ENCODE results near the gene KCNV2.

Gene KCNV2

DNA sequence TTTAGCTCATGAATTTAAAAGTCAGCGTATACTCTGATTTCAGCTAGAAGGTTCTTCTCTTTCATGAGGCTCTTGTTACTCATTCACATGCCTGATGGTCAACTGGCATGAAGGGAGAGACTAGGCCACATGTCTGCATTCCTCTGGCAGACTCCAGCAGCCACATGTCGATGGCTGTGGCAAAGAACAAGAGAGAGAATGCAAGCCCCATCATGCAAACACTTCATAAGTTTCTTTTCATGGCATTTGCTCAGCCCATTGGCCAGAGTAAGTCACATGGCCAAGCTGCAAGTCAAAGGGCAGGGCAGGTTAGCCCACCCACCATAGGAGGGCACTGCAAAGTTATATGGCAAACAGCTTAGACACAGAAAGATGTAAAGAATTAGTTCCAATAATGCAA is 5.4 kb downstream of the KCNV2 start:
- no peak for DNase-seq

DNA sequence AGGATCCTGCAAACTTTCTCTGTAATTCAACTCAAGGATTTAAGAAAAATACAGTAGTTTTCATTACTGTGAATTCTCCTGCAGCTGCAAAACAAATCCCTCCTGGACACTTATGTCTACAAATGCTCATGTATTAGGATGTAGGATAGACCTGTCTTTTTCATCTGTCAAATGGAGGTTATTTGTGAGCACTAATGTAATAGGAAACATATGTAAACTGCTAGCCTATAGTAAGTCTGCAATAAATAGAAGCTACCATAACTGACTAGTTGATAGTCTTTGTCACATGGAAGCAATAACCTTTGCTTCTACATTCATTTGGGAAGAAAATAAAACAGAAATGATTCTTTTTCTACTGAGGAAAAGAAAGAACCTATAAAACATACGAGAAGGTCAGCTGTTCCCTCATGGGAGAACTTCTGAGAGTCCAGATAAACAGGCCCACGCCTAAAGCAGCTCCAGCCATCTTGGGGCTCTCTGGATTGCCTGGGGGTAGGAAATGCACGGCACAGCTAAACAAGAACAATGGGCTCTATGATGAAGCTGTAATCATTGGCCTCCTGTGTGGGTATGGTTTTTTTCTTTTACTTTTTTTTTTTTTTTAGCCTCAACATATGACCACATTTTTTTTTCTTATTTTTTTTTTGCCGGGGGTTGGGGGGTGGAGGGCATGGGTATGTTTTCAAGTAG is 6.2 kb downstream of the KCNV2 start:
- DNase-seq = no peak

DNA sequence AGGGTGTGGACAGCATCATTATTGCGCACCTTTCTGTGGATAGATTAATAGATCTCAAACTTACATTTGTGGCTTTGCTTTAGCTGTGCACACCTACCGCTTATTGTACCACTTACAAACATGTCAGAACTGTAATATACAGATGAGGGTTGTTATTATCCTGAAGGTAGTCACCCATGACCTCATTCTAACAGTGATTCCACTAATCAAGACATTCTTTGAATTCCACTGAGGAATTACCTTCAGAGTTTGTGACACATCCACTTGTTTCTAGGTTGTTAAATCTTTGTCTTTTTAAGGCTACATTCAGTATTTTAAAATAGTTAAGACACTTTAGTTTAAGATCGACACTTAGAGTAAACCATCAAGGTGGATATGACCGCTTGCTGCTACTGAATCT is 7.8 kb downstream of the KCNV2 start:
- DNase-seq = no peak

DNA sequence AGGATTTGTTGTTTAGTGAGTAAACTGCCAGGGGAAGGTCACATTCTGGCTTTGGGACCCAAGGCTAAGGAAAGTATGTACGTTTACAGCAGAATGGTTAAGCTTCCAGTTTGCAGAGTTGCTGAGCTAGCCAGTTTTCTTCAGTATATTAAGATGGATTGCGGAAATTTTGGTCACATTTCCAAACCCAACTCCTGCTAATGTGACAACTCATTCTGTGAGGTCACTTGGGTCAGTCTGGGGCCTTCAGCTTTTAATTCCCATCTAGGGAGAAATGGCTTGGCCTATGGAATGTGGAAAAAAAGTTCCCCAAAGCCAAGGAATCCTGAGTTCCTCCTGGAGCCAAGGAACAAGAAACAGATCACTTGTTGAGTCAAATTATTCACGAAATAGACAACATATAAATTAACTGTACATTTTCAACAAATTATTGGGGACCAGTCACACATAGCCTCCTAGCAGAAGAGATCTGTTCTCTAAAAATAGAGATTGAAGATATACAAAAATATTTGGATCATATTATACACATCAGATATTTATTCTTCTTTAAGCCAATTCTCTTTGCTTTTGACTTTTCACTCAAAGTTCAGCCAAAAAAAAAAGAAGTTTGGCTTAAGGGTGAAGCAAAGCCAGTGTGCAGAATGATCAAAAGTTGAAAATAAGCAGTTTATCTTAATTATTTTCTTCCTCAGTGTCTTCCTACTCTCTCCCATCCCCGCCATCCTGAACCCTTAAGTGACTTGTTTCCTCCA is 8.8 kb downstream of the KCNV2 start:
- no peak for DNase-seq

DNA sequence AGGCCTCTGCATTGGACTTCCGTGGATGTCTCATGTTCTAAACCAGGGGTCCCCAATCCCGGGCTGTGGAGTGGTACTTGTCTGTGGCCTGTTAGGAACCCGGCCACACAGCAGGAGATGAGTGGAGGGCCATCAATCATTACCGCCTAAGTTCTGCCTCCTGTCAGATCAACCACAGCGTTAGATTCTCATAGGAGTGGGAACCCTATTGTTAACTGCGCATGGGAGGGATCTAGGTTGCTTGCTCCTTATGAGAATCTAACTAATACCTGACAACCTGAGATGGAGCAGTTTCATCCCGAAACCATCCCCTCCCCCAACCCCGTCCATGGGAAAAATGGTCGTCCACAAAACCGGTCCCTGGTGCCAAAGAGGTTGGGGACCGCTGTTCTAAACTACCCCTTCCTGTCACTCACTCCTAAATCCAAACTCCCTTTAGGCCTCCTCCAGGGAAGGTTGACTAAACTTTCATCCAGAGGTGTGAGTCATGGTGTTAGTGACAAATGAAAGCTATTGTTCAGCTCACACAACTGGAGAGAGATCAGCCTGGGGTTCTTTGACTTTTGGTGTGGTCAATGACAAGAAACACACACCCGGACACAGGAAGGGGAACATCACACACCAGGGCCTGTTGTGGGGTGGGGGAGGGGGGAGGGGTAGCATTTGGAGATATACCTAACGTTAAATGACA is 9.5 kb downstream of the KCNV2 start:
- no peak for DNase-seq

DNA sequence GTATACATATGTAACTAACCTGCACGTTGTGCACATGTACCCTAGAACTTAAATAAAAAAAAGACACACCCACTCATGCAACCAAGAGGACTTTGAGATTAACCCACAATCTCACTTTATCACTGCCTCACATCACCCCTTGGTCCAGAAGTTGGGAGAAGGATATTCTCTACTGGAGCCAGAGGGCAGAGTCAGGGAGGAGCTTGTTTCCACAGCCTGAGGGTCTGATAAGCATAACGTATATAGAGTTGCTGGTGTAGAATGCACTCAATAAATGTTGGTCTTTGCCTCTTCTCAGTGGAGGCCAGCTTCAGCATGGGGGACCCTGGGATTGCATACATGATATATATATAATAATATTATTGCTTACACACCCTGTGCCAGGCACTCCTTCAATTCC is 10.1 kb downstream of the KCNV2 start:
- no peak for DNase-seq

DNA sequence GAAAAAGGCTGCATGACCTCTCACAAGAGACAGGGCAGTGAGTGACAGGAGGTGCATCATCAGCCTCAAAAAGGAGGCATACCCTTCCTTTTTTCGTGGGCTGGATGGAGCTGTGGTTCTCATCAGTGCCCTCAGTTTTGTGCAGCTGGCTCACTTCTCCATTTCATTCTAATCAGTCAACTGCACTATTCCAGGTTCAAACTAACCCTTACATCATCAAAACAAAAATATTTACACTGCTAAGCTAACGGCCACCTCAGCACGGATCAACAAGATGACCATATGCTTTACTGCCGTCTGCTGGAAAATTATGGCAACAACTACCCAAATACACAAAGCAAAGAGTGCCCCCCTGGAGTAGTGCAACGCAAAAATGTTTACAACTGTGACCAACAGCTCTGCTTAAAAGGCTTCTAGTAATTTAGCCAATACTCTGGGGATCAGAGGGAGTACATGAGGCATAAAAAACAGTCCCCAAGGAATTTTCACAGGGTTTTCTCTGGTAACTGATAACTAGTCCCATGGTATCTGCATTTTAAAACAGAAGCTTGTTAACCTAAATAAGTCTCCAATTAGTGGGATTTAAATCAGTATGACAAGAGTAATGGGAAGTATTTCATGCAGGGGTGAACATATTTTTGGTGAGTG is 10.8 kb downstream of the KCNV2 start:
- DNase-seq = no peak

DNA sequence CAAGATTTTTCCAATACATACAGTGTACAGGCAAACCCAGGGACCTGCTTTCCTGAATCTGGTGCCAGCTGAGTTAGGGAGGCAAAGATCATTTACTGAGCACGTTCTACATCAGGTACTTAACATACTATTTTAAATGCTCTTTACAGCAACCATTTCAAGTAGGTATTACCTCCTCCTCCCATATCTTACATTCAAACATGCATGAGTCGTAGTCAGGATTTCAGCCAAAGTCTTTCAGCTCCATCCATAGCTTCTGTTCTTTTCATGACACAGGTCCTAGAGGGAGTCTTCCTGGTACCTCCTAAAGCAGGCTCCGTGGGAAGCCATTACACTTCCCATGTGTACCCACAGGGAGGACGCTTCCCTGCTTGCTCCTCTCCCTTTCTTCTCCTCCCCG is 11.7 kb downstream of the KCNV2 start:
- no peak for DNase-seq

DNA sequence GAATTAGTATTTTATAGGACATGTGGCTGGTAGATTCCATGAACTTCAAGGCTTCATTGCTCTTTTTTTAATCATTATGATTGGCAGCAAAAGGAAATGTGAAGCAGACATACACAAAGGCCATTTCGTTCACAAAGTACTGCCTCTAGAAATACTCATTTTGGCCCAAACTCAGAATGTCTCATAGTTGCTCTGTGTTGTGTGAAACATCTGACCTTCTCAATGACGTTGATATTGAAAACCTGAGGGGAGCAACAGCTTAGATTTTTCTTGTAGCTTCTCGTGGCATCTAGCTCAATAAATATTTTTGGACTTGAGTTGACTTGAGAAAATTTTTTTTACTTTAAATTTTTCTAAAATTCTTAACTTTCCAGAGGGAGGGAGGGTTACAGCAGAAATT is 12.4 kb downstream of the KCNV2 start:
- no peak for DNase-seq

DNA sequence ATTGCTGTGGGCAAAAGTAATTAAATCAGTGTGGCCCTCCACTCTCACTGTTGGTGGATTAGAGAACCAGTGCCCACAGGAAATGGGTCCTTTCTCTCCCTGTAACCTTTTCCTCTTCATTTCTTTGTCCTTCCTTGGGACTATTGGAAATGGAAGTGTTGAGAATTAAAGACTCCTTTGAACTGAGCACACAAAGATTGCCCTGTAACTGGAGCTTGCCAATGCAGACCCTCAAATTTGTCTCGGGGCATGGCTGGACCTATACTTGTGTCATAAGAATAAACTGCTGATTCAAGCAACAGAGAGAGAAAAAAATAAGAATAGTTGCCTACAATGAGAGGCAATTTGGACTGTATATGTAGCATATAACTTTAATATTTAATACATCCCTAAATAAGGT is 13.7 kb downstream of the KCNV2 start:
- no peak for DNase-seq

DNA sequence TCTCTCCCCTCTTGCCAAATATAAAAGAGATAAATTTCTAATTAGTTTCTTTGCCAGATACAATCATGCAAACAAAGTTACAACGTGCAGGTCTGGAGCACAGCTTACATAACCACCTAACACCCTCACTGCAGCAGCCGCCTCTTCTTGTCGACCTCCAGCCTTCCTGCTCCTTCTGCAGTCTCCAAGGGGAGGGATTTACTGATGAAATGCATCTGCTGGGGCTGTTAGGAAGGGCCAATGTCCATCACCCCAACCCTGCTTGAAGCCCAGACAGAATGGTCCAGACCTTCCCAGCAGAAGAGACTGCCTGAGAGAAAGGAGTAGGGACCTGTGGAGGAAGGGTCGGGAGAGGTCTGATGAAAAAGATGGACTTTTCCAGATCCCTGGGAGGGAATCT is 15.2 kb downstream of the KCNV2 start:
- no peak for DNase-seq

DNA sequence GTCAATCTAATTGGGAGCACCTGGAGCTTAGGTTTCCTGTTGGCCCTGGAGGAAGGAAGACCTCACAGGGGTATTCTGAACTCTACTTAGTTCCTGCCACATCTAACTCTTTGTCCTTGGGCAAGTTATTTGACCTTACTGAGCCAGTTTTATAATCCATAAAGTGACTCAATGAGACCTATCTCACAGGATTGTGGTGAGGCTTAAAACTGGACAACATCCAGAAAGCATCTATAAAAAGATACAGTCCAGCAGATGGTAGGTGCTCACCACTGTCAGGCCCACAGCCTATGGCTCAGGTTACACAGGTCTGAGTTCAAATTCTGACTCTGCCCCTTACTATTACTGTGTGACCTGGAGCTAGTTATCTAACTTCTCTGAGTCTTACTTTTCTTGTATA is 23.3 kb downstream of the KCNV2 start:
- DNase-seq = no peak

DNA sequence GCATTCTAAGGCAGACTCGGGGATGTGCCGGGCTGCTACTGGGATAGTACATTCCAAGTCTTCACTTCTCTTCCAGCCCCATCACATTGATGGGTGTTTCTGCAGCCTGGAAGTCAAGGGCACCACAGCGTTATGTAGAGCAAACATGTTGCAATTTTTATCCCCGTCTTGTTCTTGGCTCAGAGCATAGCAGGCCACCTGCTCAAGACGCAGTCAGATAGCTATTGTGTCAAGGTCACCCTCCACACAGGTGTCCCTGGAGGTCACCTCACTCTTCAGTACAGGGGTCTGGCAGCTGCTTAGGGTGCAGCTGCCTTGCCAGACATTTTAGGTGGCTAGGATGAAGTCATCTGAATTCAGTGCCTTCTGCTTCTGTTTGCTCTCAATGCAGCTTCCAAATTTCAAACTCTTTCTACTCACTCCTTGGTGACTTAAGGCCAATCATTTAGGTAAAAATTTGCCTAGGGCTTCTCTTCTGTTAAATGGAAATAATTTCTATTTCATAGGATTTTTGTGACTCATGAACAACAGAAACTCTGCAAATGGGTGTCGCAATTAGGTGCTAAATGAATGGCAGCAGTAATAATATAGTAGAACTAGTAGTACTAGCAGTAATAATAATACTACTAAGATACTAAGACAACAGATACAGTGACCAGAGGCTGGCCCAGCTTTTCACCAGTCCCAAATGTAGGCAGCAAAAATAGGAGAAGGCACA is 24.3 kb downstream of the KCNV2 start:
- DNase-seq = no peak

DNA sequence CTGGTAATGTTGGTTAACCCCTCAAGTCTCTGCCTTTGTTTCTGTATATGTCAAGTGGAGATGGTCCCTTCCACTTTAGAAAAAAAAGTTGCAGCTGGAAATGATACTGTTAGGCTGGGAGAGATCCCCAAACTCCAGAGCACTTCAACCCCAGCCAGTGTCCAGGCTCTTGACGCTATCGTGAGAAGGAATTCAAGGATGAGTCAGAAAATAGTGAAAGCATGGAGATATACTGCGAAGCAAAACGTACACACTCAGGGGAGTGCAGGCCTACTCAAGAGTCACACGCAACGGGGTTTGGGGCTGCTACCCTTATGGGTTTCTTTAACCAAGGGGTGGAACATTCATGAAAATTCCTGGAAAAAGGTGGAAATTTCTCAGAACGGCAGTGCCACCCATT is 24.9 kb downstream of the KCNV2 start:
- no peak for DNase-seq

DNA sequence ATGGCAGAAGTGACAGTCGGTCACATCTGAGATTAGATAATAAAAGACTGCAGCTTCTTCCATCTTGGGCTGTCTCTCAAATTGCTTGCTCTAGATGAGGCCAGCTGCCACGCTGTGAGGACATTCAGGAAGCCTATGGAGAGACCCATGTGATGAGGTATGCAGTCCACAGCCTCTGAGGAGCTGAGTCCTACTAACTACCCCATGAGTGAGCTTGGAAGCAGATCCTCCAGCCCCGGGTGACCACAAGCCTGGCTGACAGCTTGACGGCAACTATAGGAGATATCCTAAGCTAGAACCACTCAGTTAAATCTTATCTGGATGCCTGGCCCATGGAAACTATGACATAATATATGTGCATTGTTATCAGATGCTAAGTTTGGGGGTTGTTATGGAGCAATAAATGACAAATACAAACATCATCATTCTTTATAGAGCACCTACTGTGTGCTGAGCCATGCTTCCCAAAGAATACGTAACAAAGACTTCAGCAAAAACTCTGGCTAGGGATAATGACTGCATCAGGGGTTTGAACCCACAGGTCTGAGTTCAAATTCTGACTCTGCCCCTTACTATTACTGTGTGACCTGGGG is 26.7 kb downstream of the KCNV2 start:
- no peak for DNase-seq

DNA sequence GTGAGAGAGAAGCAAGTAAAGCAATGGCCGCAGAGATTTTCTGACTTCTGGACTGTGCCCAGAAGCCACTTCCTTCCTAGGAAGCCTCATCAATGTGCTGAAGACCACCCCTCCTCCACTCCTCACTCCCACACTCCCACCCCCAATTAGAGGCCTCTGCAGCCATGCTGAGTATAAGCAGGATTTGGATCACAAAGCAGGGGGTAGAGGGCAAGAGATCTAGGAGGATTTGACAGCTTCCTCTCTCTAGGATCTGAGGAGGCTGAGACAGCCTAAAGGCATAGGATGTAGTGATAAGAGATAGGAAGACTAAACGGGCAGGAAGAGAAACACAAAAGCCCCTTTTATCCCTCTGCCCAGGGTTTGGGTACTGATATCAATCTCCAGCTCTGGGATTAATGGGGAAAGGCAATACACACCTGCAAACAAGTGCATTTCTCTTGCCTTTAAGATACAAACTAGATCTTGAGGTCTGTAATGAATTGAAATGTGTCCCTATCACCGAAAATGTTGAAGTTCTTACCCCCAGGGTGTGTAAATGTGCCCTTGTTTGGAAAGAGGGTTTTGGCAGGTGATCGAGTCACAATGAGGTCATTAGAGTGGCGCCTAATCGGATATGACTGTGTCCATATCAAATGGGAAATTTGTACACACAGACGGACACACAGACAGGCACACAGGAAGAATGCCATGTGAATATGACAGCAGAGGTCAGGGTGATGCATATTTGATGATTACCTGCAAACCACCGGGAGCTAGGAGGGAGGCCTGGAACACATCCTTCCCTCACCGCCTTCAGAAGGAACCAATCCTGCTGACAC is 28.5 kb downstream of the KCNV2 start:
- DNase-seq = no peak

DNA sequence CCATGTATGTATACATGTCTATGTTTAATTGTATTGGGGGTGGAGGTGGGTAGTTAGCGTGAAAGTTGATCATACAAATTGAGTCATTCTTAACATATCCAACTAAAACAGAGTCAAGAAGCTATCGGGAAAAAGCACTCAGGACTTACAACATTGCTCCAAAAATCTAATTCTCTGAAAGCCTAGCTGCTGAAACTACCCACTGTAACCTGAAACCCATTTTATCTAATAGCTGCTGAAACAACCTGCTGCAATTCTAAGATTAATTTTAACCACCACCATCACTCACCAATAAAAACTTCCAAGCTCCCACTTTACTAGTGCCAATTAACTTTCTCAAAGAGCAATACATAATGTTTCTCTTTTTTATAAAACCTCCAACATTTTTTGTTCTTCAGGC is 32.2 kb downstream of the KCNV2 start:
- no peak for DNase-seq

DNA sequence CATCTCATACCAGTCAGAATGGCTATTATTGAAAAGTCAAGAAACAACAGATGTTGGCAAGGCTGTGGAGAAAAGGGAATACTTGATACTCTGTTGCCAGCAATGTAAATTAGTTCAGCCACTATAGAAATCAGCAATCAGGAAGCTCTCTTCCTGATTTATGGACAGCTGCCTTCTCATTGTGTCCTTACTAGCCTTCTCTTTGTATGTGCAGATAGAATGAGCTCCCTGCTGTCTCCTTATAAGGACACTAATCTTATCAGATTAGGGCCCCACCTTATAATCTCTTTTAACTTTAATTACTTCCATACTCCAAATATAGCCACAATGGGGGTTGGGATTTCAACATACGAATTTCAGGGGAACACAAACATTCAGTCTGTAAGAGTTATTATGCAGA is 38.0 kb downstream of the KCNV2 start:
- no peak for DNase-seq

DNA sequence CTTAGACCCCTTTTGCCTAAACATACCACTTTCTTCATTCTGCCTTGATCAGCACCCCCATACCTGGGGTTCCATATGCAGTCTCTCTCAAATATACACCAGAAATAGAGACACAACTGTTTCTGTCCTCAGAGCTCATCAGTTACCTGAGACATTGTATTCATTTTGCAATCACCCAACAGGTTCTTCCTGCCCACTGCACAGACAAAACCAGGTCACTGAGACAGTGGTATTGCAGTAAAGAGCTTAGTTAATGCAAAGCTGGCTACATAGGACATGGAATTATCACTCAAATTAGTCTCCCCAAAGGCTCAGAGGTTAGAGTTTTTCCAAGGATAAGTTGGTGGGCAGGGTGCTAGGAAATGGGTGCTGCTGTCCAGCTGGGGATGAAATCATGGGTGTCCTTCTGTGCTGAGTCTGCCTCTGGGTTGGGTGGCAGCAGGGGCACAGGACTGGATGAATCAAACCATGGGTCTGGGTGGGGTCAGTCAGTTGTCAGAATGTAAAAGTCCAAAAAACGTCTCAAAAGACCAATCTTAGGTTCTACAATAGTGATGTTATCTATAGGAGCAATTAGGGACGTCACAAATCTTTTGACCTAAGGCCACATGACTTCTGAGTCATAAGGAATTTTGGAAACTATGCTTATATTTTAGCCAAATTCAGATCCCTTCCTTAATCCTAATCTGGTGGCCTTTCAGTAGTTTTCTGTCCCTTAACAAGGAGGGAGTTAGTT is 41.0 kb downstream of the KCNV2 start:
- no peak for DNase-seq

DNA sequence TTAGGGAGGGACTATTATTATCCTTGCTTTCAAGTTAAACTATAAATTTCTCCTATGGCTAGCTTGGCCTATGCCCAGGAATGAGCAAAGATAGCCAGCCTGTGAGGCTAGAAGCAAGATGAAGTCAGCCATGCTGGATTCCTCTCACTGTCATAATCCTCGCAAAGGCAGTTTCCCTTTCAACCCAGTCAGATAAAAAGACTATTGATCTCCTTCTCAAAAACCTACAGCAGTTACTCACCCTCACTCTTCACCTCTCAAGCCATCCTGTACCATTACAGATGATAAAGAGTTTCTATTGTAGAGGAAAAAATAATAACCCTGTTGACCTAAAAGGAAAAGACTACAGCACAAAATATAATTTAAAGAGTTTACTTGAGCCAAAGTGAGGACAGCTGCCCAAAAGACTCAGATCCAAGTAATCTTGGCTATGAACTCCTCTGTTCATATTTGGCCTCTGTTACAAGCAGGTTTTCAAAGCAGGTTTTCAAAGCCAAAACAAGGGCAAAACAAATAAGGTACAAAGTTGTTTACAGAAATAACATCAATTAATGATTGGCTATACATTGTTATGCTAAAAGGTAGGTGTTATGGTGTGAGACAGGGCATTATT is 41.7 kb downstream of the KCNV2 start:
- no peak for DNase-seq

DNA sequence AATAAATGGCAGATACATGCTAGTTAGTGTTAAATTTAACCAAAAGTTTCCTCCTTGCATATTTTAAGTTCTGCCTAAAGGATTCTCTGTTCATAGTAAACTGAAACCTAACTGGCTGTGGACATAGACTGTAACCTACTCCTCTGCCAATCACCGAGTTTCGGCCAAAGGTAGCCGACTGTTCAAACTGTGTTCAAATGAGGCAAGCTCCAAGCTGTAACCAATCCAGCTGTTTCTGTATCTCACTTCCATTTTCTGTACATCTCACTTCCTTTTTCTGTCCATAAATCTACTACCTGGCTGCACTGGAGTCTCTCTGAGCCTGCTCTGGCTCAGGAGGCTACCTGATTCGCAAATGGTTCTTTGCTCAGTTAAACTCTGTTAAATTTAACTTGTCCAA is 44.1 kb downstream of the KCNV2 start:
- no peak for DNase-seq

All from stimulated activated CD4-positive, alpha-beta T cell treated with anti-CD3 and anti-CD28 coated beads, Interleukin-12 subunit alpha, Interleukin-12 subunit beta, amount 100 ng/mL, for 4 hours (primary cell).